Esophagus muscularis mucosa (tissue), 4 donors: ENCODE measurements around the gene OGFOD2. TPM values are rescaled to one million over a fixed set of nuclear protein-coding genes. Genes with fewer than 3 reads are reported as not detected.

Source experiments
- DNase-seq: peaks from one replicate; pipeline ENCODE4 v3.0.0-alpha.2; 2017; ENCODE audit errors: extremely low spot score
- H3K27ac ChIP-seq, 4 donors: fragments of 200-600 bp; sonication (generic); replicated peaks in 1 of 4; 1 replicate in 3 of 4; 2 replicates in 1 of 4; pipeline ENCODE4 v1.5.1; 2016 to 2019; ENCODE audit warnings: mild to moderate bottlenecking in 1 of 4
- H3K27me3 ChIP-seq, 4 donors: fragments of 200-600 bp; sonication (generic); one replicate each; pipeline versions ENCODE4 v1.5.1 to v1.6.0; 2016 to 2019
- H3K36me3 ChIP-seq, 4 donors: fragments of 200-600 bp; sonication (generic); one replicate each; pipeline ENCODE4 v1.5.1; 2016 to 2019
- H3K4me1 ChIP-seq, 4 donors: fragments of 200-600 bp; sonication (generic); one replicate each; pipeline ENCODE4 v1.5.1; 2016 to 2019
- H3K4me3 ChIP-seq, 4 donors: fragments of 200-600 bp; sonication (generic); 1 replicate in 2 of 4; 2 replicates in 2 of 4; pipeline ENCODE4 v1.5.1; 2016 to 2019; ENCODE audit warnings: mild to moderate bottlenecking in 4 of 4, moderate library complexity in 1 of 4
- H3K9me3 ChIP-seq, 4 donors: fragments of 200-600 bp; sonication (generic); 1 replicate in 3 of 4; 2 replicates in 1 of 4; pipeline ENCODE4 v1.5.1; 2016 to 2019
- CTCF ChIP-seq, 3 experiments: fragments of 200-600 bp in 2 of 3; fragments of 450-650 bp in 1 of 3; sonication (generic) in 2 of 3; IDR thresholded peaks; one replicate each; pipeline ENCODE4 v1.5.1; 2017 to 2019; ENCODE audit warnings: antibody characterized with exemption in 3 of 3, mild to moderate bottlenecking in 2 of 3, moderate library complexity in 1 of 3
- EP300 ChIP-seq: sonication (generic); formaldehyde crosslinking; IDR thresholded peaks from one replicate; pipeline ENCODE4 v1.6.1; 2017; ENCODE audit warnings: antibody characterized with exemption
- POLR2A ChIP-seq: fragments of 450-650 bp; IDR thresholded peaks from one replicate; pipeline ENCODE4 v1.6.1; 2017; ENCODE audit warnings: antibody characterized with exemption, moderate library complexity, mild to moderate bottlenecking, low read depth
- POLR2AphosphoS5 ChIP-seq, 2 donors: sonication (generic); formaldehyde crosslinking; IDR thresholded peaks; one replicate each; pipeline ENCODE4 v1.6.1; 2017; ENCODE audit warnings: antibody characterized with exemption in 2 of 2
- intact Hi-C: fragments of 100-400 bp; cut with DNase I; formaldehyde crosslinking; loops from one replicate; pipeline ENCODE4 v1.15.1; 2023
- small RNA-seq, 3 donors: library from RNA; depleted of rRNA; stranded (forward); fragments of <200 nt; gene quantifications; one replicate each; pipeline ENCODE3, GENCODE V24; 2016
- total RNA-seq, 4 donors: library from RNA; depleted of rRNA; stranded (reverse); fragments of >200 nt; gene quantifications; one replicate each; pipeline versions ENCODE4 v1.1.0 to v1.2.1, GENCODE V29; 2016

OGFOD2 gene
- total RNA-seq, 4 donors from 2014 or later: 5.6 to 15.3 (median 8.6) TPM

DNA sequence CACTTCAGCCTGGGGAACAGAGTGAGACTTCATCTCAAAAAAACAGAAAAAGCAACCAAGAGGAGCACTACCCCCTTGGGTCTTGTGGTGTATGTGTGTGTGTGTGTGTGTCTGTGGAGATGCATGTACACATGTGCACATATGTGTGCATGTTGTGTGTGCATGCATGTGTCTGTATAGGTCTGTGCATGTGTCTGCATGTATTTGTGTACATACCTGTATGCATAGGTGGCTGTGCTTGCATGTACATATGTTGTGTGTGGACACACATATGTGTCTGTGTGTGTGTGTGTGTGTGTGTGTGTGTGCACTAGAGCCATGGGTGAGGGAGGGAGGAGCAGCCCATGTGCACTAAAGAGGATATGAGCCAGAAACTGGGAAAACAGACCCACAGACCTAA is 54.5 kb downstream of the OGFOD2 start:
- Histone ChIP-seq H3K9me3 (no peaks in the 10 kb centered on the region), H3K36me3 (peaks cover 0 to 80% (median 65%) of the 10 kb centered on the region in 4 donors), H3K4me1 (peaks cover 0 to 6% (median 3%) of the 10 kb centered on the region in 4 donors), H3K27ac (no peak overlapping the region), H3K27me3 (no peaks in the 10 kb centered on the region), H3K4me3 (no peak overlapping the region)
- DNase-seq: no peak
- intact Hi-C loops: no loop called here
- TF ChIP-seq POLR2A (no peak), POLR2AphosphoS5 (IDR thresholded peaks at IDR 0.05) (no peak), CTCF (IDR thresholded peaks at IDR 0.05) (no peak), EP300 (no peak)

Small RNAs within 50 kb of the gene (small RNA-seq; reads per million reads assigned to genes)
- gene ARL6IP4: 0 reads per million in 3 donors
- 0 reads per million in 3 donors for gene MIR4304

Other genes starting within 250 kb of the OGFOD2 start
- under 1 TPM in 1 of 4 donors, not detected in 3; 0.13 TPM for gene HCAR1, start 244.4 kb upstream of the OGFOD2 start, total RNA-seq
- 10 to 100 TPM; 20.7 to 32.1 (median 23.7) TPM for gene DENR, start 222.4 kb upstream of the OGFOD2 start, total RNA-seq
- under 1 TPM; 0.17 to 0.50 (median 0.40) TPM for gene CCDC62, start 200.7 kb upstream of the OGFOD2 start, total RNA-seq
- gene HIP1R, start 139.8 kb upstream of the OGFOD2 start, total RNA-seq: 10 to 100 TPM; 13.3 to 38.3 (median 23.7) TPM
- gene VPS37B, start 79.1 kb upstream of the OGFOD2 start, total RNA-seq: 10 to 100 TPM; 21.2 to 52.4 (median 38.1) TPM
- gene ABCB9, start 8.8 kb upstream of the OGFOD2 start, total RNA-seq: 1 to 10 TPM; 1.7 to 6.2 (median 4.2) TPM
- 100 to 1,000 TPM; 262 to 318 (median 288) TPM for gene ARL6IP4, start 5.4 kb downstream of the OGFOD2 start, total RNA-seq
- gene PITPNM2, start 175.8 kb downstream of the OGFOD2 start, total RNA-seq: 10 to 100 TPM; 10.4 to 24.4 (median 13.3) TPM